Measurements from ENCODE around the gene PROZ. TPM values are rescaled to one million over a fixed set of nuclear protein-coding genes. Genes with fewer than 3 reads are reported as not detected.

The PROZ gene
- total RNA-seq, 2 experiments from 2014 or later = not detected

GRCh38 chr13:113208421-113209335, 50.2 kb downstream of the PROZ start, which contains the start of gene PCID2:
TSS of gene PCID2 (minus strand) at chr13:113208669. CDS start at chr13:113208634, 35 bp downstream.
- H3K4me1 Mint-ChIP-seq = peaks cover 51% of the 10 kb centered on the region

DNA sequence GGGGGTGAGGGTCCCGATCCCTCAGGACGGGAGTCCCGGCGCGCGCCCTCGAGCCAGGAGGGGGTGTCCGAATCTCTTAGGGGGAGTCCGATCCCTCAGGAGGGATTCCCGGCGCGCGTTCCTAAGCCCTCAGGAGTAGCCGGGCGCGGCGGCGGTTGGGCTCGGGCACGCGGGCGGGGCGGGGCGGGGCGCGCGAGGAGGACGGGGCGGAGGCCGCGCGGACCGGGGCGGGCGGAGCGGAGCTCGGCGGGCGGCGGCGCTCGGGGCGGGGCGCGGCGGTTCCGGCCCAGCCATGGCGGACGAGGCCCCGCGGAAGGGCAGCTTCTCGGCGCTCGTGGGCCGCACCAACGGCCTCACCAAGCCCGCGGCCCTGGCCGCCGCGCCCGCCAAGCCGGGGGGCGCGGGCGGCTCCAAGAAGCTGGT, 50.9 kb downstream of the PROZ start, which contains the start of gene CUL4A:
CUL4A (plus strand) TSS at position 278 of the 423 bp plus-strand sequence; CDS start at position 293, 15 bp downstream.
- peaks cover 55% of the 10 kb centered on the region for H3K4me1 Mint-ChIP-seq
- peak within 1 kb of the TSS; percentile 88 for H3K4me3 Mint-ChIP-seq
- POLR2A ChIA-PET = interaction anchor here (0.7 to 2.9 kb wide), 15 partner anchors 22 to 621 kb away, joined by 3 to 16 read pairs (median 3); partner anchors contain the start of genes LAMP1, MCF2L, PROZ and TFDP1
- H3K27ac Mint-ChIP-seq = peak within 1 kb of the TSS; percentile 73
- H3K27me3 Mint-ChIP-seq = no peaks in the 10 kb centered on the region
- DNase-seq (peak; percentile 83), ATAC-seq (ENCODE audit: low read depth) (peak; percentile 54)
- no peaks in the 10 kb centered on the region for H3K9me3 Mint-ChIP-seq
- H3K36me3 Mint-ChIP-seq = peaks cover 26% of the 10 kb centered on the region

More at GRCh38 chr13:113208421-113209335, 50.2 kb downstream of the PROZ start, which contains the start of gene PCID2:
- Mint-ChIP-seq H3K27me3 (no peaks in the 10 kb centered on the region), H3K36me3 (peaks cover 26% of the 10 kb centered on the region), H3K27ac (peak within 1 kb of the TSS; percentile 82), H3K4me3 (peak within 1 kb of the TSS; percentile 88), H3K9me3 (no peaks in the 10 kb centered on the region)
- DNase-seq (peak; percentile 97), ATAC-seq (ENCODE audit: low read depth) (peak; percentile 69)
- POLR2A ChIA-PET = interaction anchor here (0.7 to 2.9 kb wide), 13 partner anchors 17 to 620 kb away, joined by 3 to 16 read pairs (median 4); partner anchors contain the start of genes LAMP1, MCF2L, PROZ and TFDP1

- Mint-ChIP-seq H3K27me3 (no peaks in the 10 kb centered on the region), H3K9me3 (no peaks in the 10 kb centered on the region), H3K4me1 (peaks cover 54% of the 10 kb centered on the region), H3K27ac (peak overlapping the region; percentile 72), H3K4me3 (peak overlapping the region; percentile 74), H3K36me3 (peaks cover 26% of the 10 kb centered on the region)
- POLR2A ChIA-PET = interaction anchor here (0.7 to 2.9 kb wide), 12 partner anchors 22 to 374 kb away, joined by 3 to 16 read pairs (median 4); partner anchors contain the start of genes LAMP1, MCF2L, PROZ and TFDP1
- ATAC-seq (ENCODE audit: low read depth) (peak; percentile 60), DNase-seq (peak; percentile 81)
Observed at GRCh38 chr13:113209759-113210421, 51.4 kb downstream of the PROZ start.

- Mint-ChIP-seq H3K36me3 (peaks cover 18% of the 10 kb centered on the region), H3K27ac (peak overlapping the region; percentile 37), H3K9me3 (no peaks in the 10 kb centered on the region), H3K4me1 (peaks cover 46% of the 10 kb centered on the region), H3K27me3 (no peaks in the 10 kb centered on the region), H3K4me3 (peak overlapping the region; percentile 67)
- no peak for DNase-seq
- no peak for ATAC-seq (ENCODE audit: low read depth)
- POLR2A ChIA-PET = interaction anchor here (2.0 kb wide), 1 partner anchor 50 kb away, joined by 6 read pairs; no protein-coding TSS in a partner anchor
Observed at GRCh38 chr13:113210833-113211232, 52.4 kb downstream of the PROZ start.

DNA sequence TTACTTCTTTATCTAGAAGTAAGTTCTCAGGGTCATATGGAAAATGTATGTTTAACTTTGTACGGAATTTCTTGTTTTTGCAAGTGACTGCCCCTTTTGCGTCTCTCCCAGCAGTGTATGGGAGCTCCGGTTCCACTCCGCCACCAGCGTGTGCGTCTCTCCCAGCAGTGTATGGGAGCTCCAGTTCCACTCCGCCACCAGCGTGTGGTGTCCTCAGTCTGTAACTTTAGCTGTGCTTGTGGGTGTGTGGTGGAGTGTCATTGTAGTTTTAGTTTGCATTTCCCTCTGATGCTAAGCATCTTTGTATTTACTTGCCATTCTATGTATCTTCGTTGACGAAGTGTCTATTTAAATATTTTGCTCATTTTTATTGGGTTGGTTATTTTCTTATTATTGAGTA, 53.3 kb downstream of the PROZ start:
- no peak for ATAC-seq (ENCODE audit: low read depth)
- no peaks in the 10 kb centered on the region for H3K9me3 Mint-ChIP-seq
- H3K4me1 Mint-ChIP-seq = peaks cover 38% of the 10 kb centered on the region
- DNase-seq = no peak
- peaks cover 14% of the 10 kb centered on the region for H3K36me3 Mint-ChIP-seq
- POLR2A ChIA-PET = no interaction called here
- H3K27ac Mint-ChIP-seq = peak overlapping the region; percentile 7
- no peaks in the 10 kb centered on the region for H3K27me3 Mint-ChIP-seq
- peak overlapping the region; percentile 49 for H3K4me3 Mint-ChIP-seq

DNA sequence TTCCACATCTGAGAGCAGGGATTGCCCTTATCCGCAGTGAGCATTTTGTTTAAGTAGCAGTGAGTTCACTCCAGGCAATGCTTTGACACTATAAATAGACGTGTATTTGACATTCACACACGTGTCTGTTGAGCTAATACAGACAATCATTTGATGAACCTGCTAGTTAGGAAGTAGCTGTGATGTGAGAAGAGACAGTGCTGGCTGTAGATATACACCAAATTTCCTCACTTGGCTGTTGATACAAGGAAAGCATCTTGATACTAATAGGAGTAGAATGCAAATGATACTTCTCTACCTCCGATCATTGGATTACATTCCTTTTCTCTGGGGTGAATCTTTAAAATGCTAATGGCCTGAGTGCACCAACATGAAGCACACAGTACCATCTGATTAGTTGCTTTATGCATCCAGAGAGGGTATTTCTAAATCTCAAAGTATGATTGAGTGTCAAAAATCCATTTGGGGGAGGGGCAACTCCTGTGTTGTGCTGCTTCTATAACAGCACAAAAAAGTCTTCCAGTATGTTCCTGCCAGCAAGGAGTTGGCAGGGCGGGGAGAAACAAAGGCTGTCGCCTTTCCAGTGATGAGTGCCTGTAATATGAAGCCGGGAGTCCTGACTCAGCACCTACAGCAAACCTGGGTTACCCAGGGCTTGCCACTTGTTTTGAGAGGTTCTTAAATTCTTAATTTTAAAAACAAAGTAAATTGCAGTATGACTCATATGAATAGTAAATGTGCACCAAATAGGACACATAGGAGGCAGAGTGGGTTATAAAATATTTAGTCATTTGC, 58.0 kb downstream of the PROZ start:
- no peak overlapping the region for H3K27ac Mint-ChIP-seq
- H3K36me3 Mint-ChIP-seq = peaks cover 9% of the 10 kb centered on the region
- DNase-seq (no peak), ATAC-seq (ENCODE audit: low read depth) (no peak)
- H3K27me3 Mint-ChIP-seq = no peaks in the 10 kb centered on the region
- no peaks in the 10 kb centered on the region for H3K9me3 Mint-ChIP-seq
- H3K4me3 Mint-ChIP-seq = no peak overlapping the region
- H3K4me1 Mint-ChIP-seq = peaks cover 26% of the 10 kb centered on the region
- POLR2A ChIA-PET = no interaction called here

- POLR2A ChIA-PET = no interaction called here
Observed at GRCh38 chr13:113218586-113218985, 60.1 kb downstream of the PROZ start.

GRCh38 chr13:113219256-113219940, 61.0 kb downstream of the PROZ start:
- Mint-ChIP-seq H3K4me3 (no peak overlapping the region), H3K27ac (no peak overlapping the region), H3K9me3 (no peaks in the 10 kb centered on the region), H3K4me1 (peaks cover 15% of the 10 kb centered on the region), H3K36me3 (peaks cover 14% of the 10 kb centered on the region), H3K27me3 (no peaks in the 10 kb centered on the region)
- POLR2A ChIA-PET = no interaction called here
- DNase-seq (no peak), ATAC-seq (ENCODE audit: low read depth) (no peak)

More at GRCh38 chr13:113218586-113218985, 60.1 kb downstream of the PROZ start:
- no peaks in the 10 kb centered on the region for H3K27me3 Mint-ChIP-seq
- DNase-seq (no peak), ATAC-seq (ENCODE audit: low read depth) (no peak)
- no peak overlapping the region for H3K27ac Mint-ChIP-seq
- H3K9me3 Mint-ChIP-seq = no peaks in the 10 kb centered on the region
- H3K36me3 Mint-ChIP-seq = peaks cover 13% of the 10 kb centered on the region
- no peak overlapping the region for H3K4me3 Mint-ChIP-seq
- peaks cover 21% of the 10 kb centered on the region for H3K4me1 Mint-ChIP-seq

GRCh38 chr13:113220141-113220598, 61.7 kb downstream of the PROZ start:
- H3K9me3 Mint-ChIP-seq = no peaks in the 10 kb centered on the region
- no peak overlapping the region for H3K4me3 Mint-ChIP-seq
- POLR2A ChIA-PET = no interaction called here
- peaks cover 19% of the 10 kb centered on the region for H3K36me3 Mint-ChIP-seq
- ATAC-seq (ENCODE audit: low read depth) = no peak
- no peak overlapping the region for H3K27ac Mint-ChIP-seq
- no peaks in the 10 kb centered on the region for H3K27me3 Mint-ChIP-seq
- DNase-seq = no peak
- H3K4me1 Mint-ChIP-seq = peaks cover 15% of the 10 kb centered on the region

DNA sequence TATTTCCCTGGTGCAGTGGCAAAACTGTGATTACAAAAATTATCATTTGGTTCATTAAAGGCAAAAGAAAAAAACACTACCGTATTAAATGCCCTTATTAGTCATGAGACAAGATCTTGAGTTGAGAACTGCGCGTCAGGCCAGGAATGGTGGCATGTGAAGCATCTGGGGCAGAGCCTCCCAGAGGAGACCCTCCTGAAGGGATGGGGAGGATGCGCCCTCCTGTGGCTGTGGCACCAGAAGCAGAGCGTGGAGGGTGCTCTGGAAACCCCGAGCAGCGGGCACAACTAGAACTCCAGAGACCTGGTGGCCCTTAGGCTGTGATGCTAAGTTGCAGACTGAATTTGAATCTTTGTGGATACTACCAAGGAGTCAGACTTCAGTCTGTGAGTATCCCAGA, 62.4 kb downstream of the PROZ start:
- Mint-ChIP-seq H3K27me3 (no peaks in the 10 kb centered on the region), H3K4me1 (peaks cover 15% of the 10 kb centered on the region), H3K4me3 (no peak overlapping the region), H3K9me3 (no peaks in the 10 kb centered on the region), H3K36me3 (peaks cover 19% of the 10 kb centered on the region), H3K27ac (no peak overlapping the region)
- ATAC-seq (ENCODE audit: low read depth) (no peak), DNase-seq (no peak)
- POLR2A ChIA-PET = no interaction called here

Measured in activated naive CD8-positive, alpha-beta T cell treated with anti-CD3 and anti-CD28 coated beads, Interleukin-2, amount 10 ng/mL, durations not matched to agents 7 days and 5 days (primary cell).